Left lung (tissue), 10 donors: ENCODE results near the gene KSR1. TPM values are rescaled to one million over a fixed set of nuclear protein-coding genes. Genes with fewer than 3 reads are reported as not detected.

Experiments used
- ATAC-seq: fragments of 200-7000 bp; cut with Tn5 transposase; one replicate; pipeline ENCODE4 v1.9.1; 2020; ENCODE audit warnings: moderate library complexity
- DNase-seq, 4 donors: peaks; one replicate each; pipeline ENCODE4 v3.0.0-alpha.2; 2013 to 2020
- H3K27ac ChIP-seq, 2 donors: fragments of 200-600 bp; sonication (generic) in 1 of 2; one replicate each; pipeline versions ENCODE4 v1.5.0 to v1.8.0; 2020 to 2021
- H3K27me3 ChIP-seq, 2 donors: fragments of 200-600 bp; sonication (generic) in 1 of 2; one replicate each; pipeline versions ENCODE4 v1.5.0 to v1.8.0; 2020 to 2021
- H3K36me3 ChIP-seq, 2 donors: fragments of 200-600 bp; sonication (generic) in 1 of 2; one replicate each; pipeline versions ENCODE4 v1.5.0 to v1.8.0; 2020 to 2021
- H3K4me1 ChIP-seq, 2 donors: fragments of 200-600 bp; one replicate each; pipeline ENCODE4 v1.8.0; 2021
- H3K4me3 ChIP-seq, 2 donors: fragments of 200-600 bp; sonication (generic) in 1 of 2; one replicate each; pipeline versions ENCODE4 v1.5.0 to v1.8.0; 2020 to 2021; ENCODE audit warnings: mild to moderate bottlenecking in 1 of 2
- H3K9me3 ChIP-seq, 2 donors: fragments of 200-600 bp; sonication (generic) in 1 of 2; one replicate each; pipeline versions ENCODE4 v1.5.0 to v1.8.0; 2020 to 2021
- CTCF ChIP-seq, 2 donors: fragments of 200-600 bp; sonication (generic) in 1 of 2; IDR thresholded peaks; one replicate each; pipeline versions ENCODE4 v1.5.0 to v1.8.0; 2021; ENCODE audit warnings: antibody characterized with exemption in 2 of 2
- intact Hi-C, 2 donors: fragments of 100-400 bp; cut with DNase I; formaldehyde crosslinking; loops; one replicate each; pipeline versions ENCODE4 v1.11.2 to v1.14.2; 2022
- polyA plus RNA-seq, 6 donors: library from polyadenylated mRNA; unstranded; fragments of 120-200 nt; gene quantifications; one replicate each; pipeline ENCODE4 v1.2.1, GENCODE V29; 2013; ENCODE audit not compliant: insufficient read length in 6 of 6
- total RNA-seq, 2 donors: library from RNA; stranded (reverse); fragmentation: NEBNext Ultra II Directional; extraction: Animal tissue kit (Norgen Biotek cat#: 25700); gene quantifications; one replicate each; pipeline ENCODE4 v1.2.1, GENCODE V29; 2021
- donor health status: DM: no; HTN: yes; CAD: no.
- donor health status: DM: no; HTN: no; CAD: no.

The KSR1 gene
- total and polyA plus RNA-seq, 8 donors, result 35.0 to 70.0 (median 62.5) TPM

GRCh38 chr17:27471321-27472269 is 15.3 kb downstream of the KSR1 start:
- peaks cover 7 to 59% of the 10 kb centered on the region in 2 donors for H3K4me1 ChIP-seq
- no peaks in the 10 kb centered on the region for H3K27me3 ChIP-seq
- ATAC-seq, result no peak
- no peak for DNase-seq
- no peaks in the 10 kb centered on the region for H3K9me3 ChIP-seq
- TF ChIP-seq CTCF (IDR thresholded peaks at IDR 0.05), result no peak
- intact Hi-C loops, result loop anchor here in 1 of 2 donors (10.0 kb wide), 1 partner anchor 53 kb away; no protein-coding TSS in a partner anchor
- H3K4me3 ChIP-seq, result no peak overlapping the region
- H3K27ac ChIP-seq, result no peak overlapping the region
- H3K36me3 ChIP-seq, result no peaks in the 10 kb centered on the region

- Histone ChIP-seq H3K27me3 (no peaks in the 10 kb centered on the region), H3K27ac (peak overlapping the region in 1 of 2 donors; percentile 70), H3K4me1 (peaks cover 3 to 62% of the 10 kb centered on the region in 2 donors), H3K4me3 (no peak overlapping the region), H3K9me3 (no peaks in the 10 kb centered on the region), H3K36me3 (no peaks in the 10 kb centered on the region)
- DNase-seq, result no peak
- TF ChIP-seq CTCF (IDR thresholded peaks at IDR 0.05), result no peak
- ATAC-seq, result peak; percentile 19
- intact Hi-C loops, result loop anchor here in 1 of 2 donors (10.0 kb wide), 1 partner anchor 52 kb away; no protein-coding TSS in a partner anchor
These were observed 17.0 kb downstream of the KSR1 start for GRCh38 chr17:27473190-27473747.

DNA sequence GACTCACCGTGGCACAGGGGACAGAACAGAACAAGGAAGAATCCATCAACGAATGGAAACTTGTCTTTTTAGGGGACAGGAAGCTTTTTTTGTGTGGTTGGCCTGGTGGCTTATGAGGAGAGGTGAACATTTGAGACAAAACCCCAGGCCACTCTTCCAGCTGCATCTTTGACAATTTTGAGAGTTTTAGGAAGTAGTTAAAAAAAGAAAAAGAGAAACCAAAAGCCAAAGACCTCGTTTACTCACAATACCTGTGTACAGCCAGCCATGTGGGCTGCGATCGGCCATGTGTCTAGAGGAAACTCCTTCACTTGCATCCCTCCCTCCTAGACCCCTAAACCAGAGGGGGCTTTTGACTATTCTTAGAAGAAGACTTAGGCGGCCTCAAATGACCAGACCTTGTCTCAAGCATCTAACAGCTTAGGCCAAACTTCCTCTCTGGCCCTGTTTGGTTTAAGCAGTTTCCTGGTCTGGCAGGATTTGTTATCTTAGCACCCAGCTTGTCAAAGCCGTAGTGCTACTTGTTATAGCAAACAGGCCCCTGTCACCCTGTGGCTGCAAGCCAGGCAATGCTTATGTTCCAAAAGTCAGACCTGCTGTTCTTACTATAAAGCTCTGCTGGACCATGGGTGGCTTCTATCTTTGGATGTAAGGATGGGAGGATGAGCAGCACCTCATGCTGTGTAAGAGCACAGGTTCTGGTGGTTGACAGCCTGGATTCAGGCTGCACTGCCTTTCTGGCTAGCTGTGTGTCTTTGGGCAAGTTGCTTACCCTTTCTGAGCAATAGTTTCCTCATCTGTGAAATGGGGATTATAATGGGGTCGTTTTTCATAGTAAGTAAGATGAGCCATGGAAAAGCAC is 17.7 kb downstream of the KSR1 start:
- DNase-seq, result peak in 1 of 4 donors; percentile 67
- Histone ChIP-seq H3K4me1 (peaks cover 3 to 62% of the 10 kb centered on the region in 2 donors), H3K4me3 (no peak overlapping the region), H3K27me3 (no peaks in the 10 kb centered on the region), H3K9me3 (no peaks in the 10 kb centered on the region), H3K36me3 (no peaks in the 10 kb centered on the region), H3K27ac (peak overlapping the region in 1 of 2 donors; percentile 70)
- no peak for TF ChIP-seq CTCF (IDR thresholded peaks at IDR 0.05)
- ATAC-seq, result peak; percentile 60
- intact Hi-C loops, result loop anchor here in 1 of 2 donors (10.0 kb wide), 1 partner anchor 51 kb away; no protein-coding TSS in a partner anchor

DNA sequence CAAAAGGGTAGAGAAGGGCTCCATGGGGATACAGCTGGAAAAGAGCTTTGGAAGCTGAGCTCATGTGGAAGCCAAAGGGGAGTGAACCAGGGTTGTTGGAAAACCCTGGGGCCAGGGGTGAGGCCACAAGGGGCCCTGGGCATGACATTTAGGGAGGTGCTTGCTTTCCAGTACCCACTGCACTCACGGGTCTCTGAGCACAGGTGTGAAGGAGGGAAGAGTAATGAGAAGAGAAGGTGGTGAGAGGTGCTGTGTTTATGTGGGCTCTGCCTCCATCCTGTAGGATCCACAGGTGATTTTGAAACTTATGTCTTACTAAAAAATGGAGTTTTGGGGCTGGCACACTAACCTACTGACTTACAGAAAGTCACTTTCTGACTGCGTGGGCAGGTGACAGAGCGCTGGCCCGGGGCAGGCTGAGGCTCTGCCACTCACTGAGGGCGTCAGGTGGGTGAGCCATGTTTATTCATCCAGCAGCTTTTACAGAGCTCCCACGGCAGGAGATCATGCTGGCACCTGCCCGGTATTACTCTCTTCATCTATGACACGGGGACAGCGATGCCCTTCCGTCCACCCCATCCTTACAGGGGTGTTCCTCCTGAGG is 18.9 kb downstream of the KSR1 start:
- no peak overlapping the region for H3K27ac ChIP-seq
- intact Hi-C loops, result loop anchor here in 1 of 2 donors (10.0 kb wide), 1 partner anchor 50 kb away; no protein-coding TSS in a partner anchor
- ATAC-seq, result no peak

More for the DNA sequence above, 18.9 kb downstream of the KSR1 start:
- H3K4me1 ChIP-seq, result peaks cover 3 to 62% of the 10 kb centered on the region in 2 donors
- no peaks in the 10 kb centered on the region for H3K9me3 ChIP-seq
- H3K27me3 ChIP-seq, result no peaks in the 10 kb centered on the region
- H3K4me3 ChIP-seq, result no peak overlapping the region
- TF ChIP-seq CTCF (IDR thresholded peaks at IDR 0.05), result no peak
- H3K36me3 ChIP-seq, result no peaks in the 10 kb centered on the region
- DNase-seq, result no peak
